Testis (tissue), 2 donors: ENCODE data around the gene SLC38A5.

Source experiments
- CTCF ChIP-seq, 3 experiments: fragments of 450-650 bp in 2 of 3; fragments of 200-600 bp in 1 of 3; sonication (generic) in 1 of 3; IDR thresholded peaks; one replicate each; pipeline ENCODE4 v1.5.1; 2016 to 2019; ENCODE audit warnings: antibody characterized with exemption in 3 of 3, mild to moderate bottlenecking in 2 of 3, moderate library complexity in 1 of 3
- POLR2A ChIP-seq: fragments of 450-650 bp; IDR thresholded peaks from one replicate; pipeline ENCODE4 v1.6.1; 2017; ENCODE audit warnings: antibody characterized with exemption, mild to moderate bottlenecking, moderate library complexity

- no peak for TF ChIP-seq CTCF (IDR thresholded peaks at IDR 0.05)
- no peak for TF ChIP-seq POLR2A
Observed at GRCh38 chrX:48459483-48459882, 10.6 kb downstream of the SLC38A5 start.
